HEK293 (cell line): ENCODE results near the gene SSTR4.

Experiments
- CTCF ChIA-PET: fragments of 350-600 bp; formaldehyde crosslinking; extraction: SDS; loops from one replicate; lab custom pipeline; 2021; ENCODE audit warnings: antibody characterized with exemption; lab: Yijun Ruan, JAX
- POLR2A ChIA-PET: fragments of 300-600 bp; formaldehyde crosslinking; extraction: SDS; loops from one replicate; lab custom pipeline; 2020; ENCODE audit warnings: antibody characterized with exemption, inconsistent platforms; lab: Yijun Ruan, JAX
- H3K27ac ChIP-seq: fragments of 200-500 bp; sonication (Bioruptor generic); 2 replicates; pipeline ENCODE4 v1.5.1; 2014; ENCODE audit warnings: low read depth, low read length, control low read depth, inconsistent platforms; ENCODE audit errors: extremely low read depth
- H3K36me3 ChIP-seq, 2 experiments: fragments of 200-500 bp in 1 of 2; sonication (Bioruptor generic) in 1 of 2; 1 replicate in 1 of 2; 2 replicates in 1 of 2; pipeline ENCODE4 v1.5.1; 2014 to 2017; ENCODE audit warnings: inconsistent platforms in 2 of 2, low read length in 2 of 2; ENCODE audit not compliant: control insufficient read depth in 2 of 2, insufficient read depth in 1 of 2
- H3K4me1 ChIP-seq: fragments of 200-500 bp; sonication (Bioruptor generic); 2 replicates; pipeline ENCODE4 v1.5.1; 2014; ENCODE audit warnings: mild to moderate bottlenecking, low read length, inconsistent platforms; ENCODE audit not compliant: control insufficient read depth, insufficient read depth
- H3K4me3 ChIP-seq: 2 replicates; pipeline ENCODE4 v1.5.1; 2011; ENCODE audit warnings: low read depth, mild to moderate bottlenecking, control low read depth, low read length, moderate library complexity
- H3K9me3 ChIP-seq: fragments of 200-500 bp; sonication (Bioruptor generic); 2 replicates; pipeline ENCODE4 v1.5.1; 2014; ENCODE audit warnings: low read depth, low read length, inconsistent platforms; ENCODE audit not compliant: control insufficient read depth, insufficient read depth
- FEZF1 ChIP-seq: fragments of 450-650 bp; formaldehyde crosslinking; IDR thresholded peaks from 2 replicates; pipeline ENCODE4 v1.5.1; 2016; ENCODE audit warnings: missing biosample characterization, missing genetic modification characterization
- GFI1B ChIP-seq: fragments of 450-650 bp; formaldehyde crosslinking; IDR thresholded peaks from 2 replicates; pipeline ENCODE4 v1.5.1; 2016; ENCODE audit warnings: missing biosample characterization, missing genetic modification characterization
- HOXA7 ChIP-seq: sonication (generic); formaldehyde crosslinking; IDR thresholded peaks from 2 replicates; pipeline ENCODE4 v1.8.1; 2022; ENCODE audit warnings: missing genetic modification reagents, borderline replicate concordance
- HOXD13 ChIP-seq: sonication (generic); formaldehyde crosslinking; IDR thresholded peaks from 2 replicates; pipeline ENCODE4 v1.8.0; 2022; ENCODE audit warnings: missing genetic modification reagents, borderline replicate concordance
- KLF1 ChIP-seq: fragments of 450-650 bp; formaldehyde crosslinking; IDR thresholded peaks from 2 replicates; pipeline ENCODE4 v1.5.1; 2016; ENCODE audit warnings: missing biosample characterization, missing genetic modification characterization
- KLF7 ChIP-seq: fragments of 450-650 bp; formaldehyde crosslinking; IDR thresholded peaks from 2 replicates; pipeline ENCODE4 v1.5.1; 2016; ENCODE audit warnings: missing biosample characterization, missing genetic modification characterization, borderline replicate concordance
- ZBTB8A ChIP-seq: fragments of 450-650 bp; formaldehyde crosslinking; IDR thresholded peaks from 2 replicates; pipeline ENCODE4 v1.5.1; 2016; ENCODE audit warnings: missing biosample characterization, missing genetic modification characterization
- ZEB2 ChIP-seq: fragments of 450-650 bp; formaldehyde crosslinking; IDR thresholded peaks from 2 replicates; pipeline ENCODE4 v1.5.1; 2016; ENCODE audit warnings: missing biosample characterization, missing genetic modification characterization
- ZFHX2 ChIP-seq: fragments of 450-650 bp; formaldehyde crosslinking; conservative IDR thresholded peaks from 2 replicates; pipeline ENCODE4 v1.5.1; 2016; ENCODE audit warnings: missing biosample characterization, missing genetic modification characterization
- ZIC2 ChIP-seq: fragments of 450-650 bp; formaldehyde crosslinking; IDR thresholded peaks from 2 replicates; pipeline ENCODE4 v1.5.1; 2016; ENCODE audit warnings: missing biosample characterization, missing genetic modification characterization
- ZNF132 ChIP-seq: fragments of 450-650 bp; formaldehyde crosslinking; IDR thresholded peaks from 2 replicates; pipeline ENCODE4 v1.5.1; 2017; ENCODE audit warnings: missing biosample characterization, missing genetic modification characterization, borderline replicate concordance
- ZNF16 ChIP-seq: fragments of 450-650 bp; formaldehyde crosslinking; IDR thresholded peaks from 2 replicates; pipeline ENCODE4 v1.5.1; 2016; ENCODE audit warnings: low read depth, missing biosample characterization, missing genetic modification characterization
- ZNF169 ChIP-seq: fragments of 450-650 bp; formaldehyde crosslinking; IDR thresholded peaks from 2 replicates; pipeline ENCODE4 v1.5.1; 2016; ENCODE audit warnings: missing biosample characterization, missing genetic modification characterization
- ZNF174 ChIP-seq: fragments of 450-650 bp; formaldehyde crosslinking; IDR thresholded peaks from 2 replicates; pipeline ENCODE4 v1.5.0; 2017; ENCODE audit warnings: missing biosample characterization, mild to moderate bottlenecking, missing genetic modification characterization
- ZNF214 ChIP-seq: fragments of 450-650 bp; formaldehyde crosslinking; IDR thresholded peaks from 2 replicates; pipeline ENCODE4 v1.5.1; 2017; ENCODE audit warnings: missing biosample characterization, mild to moderate bottlenecking, missing genetic modification characterization, borderline replicate concordance
- ZNF391 ChIP-seq: fragments of 450-650 bp; formaldehyde crosslinking; IDR thresholded peaks from 2 replicates; pipeline ENCODE4 v1.5.1; 2016; ENCODE audit warnings: low read depth, missing biosample characterization, missing genetic modification characterization, borderline replicate concordance
- ZNF433 ChIP-seq: fragments of 450-650 bp; formaldehyde crosslinking; IDR thresholded peaks from 2 replicates; pipeline ENCODE4 v1.5.1; 2016; ENCODE audit warnings: missing biosample characterization, missing genetic modification characterization, low read depth
- ZNF596 ChIP-seq: fragments of 450-650 bp; IDR thresholded peaks from 2 replicates; pipeline ENCODE4 v1.5.0; 2018; ENCODE audit warnings: missing biosample characterization, mild to moderate bottlenecking, missing genetic modification characterization, moderate library complexity
- ZNF624 ChIP-seq: fragments of 450-650 bp; formaldehyde crosslinking; IDR thresholded peaks from 2 replicates; pipeline ENCODE4 v1.5.1; 2017; ENCODE audit warnings: missing biosample characterization, missing genetic modification characterization
- ZNF626 ChIP-seq: fragments of 450-650 bp; sonication (Bioruptor Pico); formaldehyde crosslinking; IDR thresholded peaks from 2 replicates; pipeline ENCODE4 v1.5.1; 2018; ENCODE audit warnings: missing biosample characterization, missing genetic modification characterization, inconsistent platforms
- ZNF629 ChIP-seq: fragments of 450-650 bp; formaldehyde crosslinking; IDR thresholded peaks from 2 replicates; pipeline ENCODE4 v1.5.1; 2017; ENCODE audit warnings: missing biosample characterization, missing genetic modification characterization
- ZSCAN30 ChIP-seq: fragments of 450-650 bp; IDR thresholded peaks from 2 replicates; pipeline ENCODE4 v1.5.1; 2018; ENCODE audit warnings: missing biosample characterization, mild to moderate bottlenecking, missing genetic modification characterization, moderate library complexity
- TF ChIP-seq, protein P1 (sequence below): fragments of 450-650 bp; formaldehyde crosslinking; IDR thresholded peaks from 2 replicates; pipeline ENCODE4 v1.5.1; 2016; ENCODE audit warnings: missing biosample characterization, missing genetic modification characterization
- TF ChIP-seq, protein P2 (sequence below): fragments of 450-650 bp; formaldehyde crosslinking; IDR thresholded peaks from 2 replicates; pipeline ENCODE4 v1.5.1; 2016; ENCODE audit warnings: missing biosample characterization, missing genetic modification characterization
- TF ChIP-seq, protein P3 (sequence below): fragments of 450-650 bp; formaldehyde crosslinking; IDR thresholded peaks from 2 replicates; pipeline ENCODE4 v1.5.1; 2016; ENCODE audit warnings: missing biosample characterization, missing genetic modification characterization
- TF ChIP-seq, protein P4 (sequence below): fragments of 450-650 bp; formaldehyde crosslinking; IDR thresholded peaks from 2 replicates; pipeline ENCODE4 v1.5.1; 2017; ENCODE audit warnings: missing biosample characterization, missing genetic modification characterization
- TF ChIP-seq, protein P5 (sequence below): fragments of 450-650 bp; formaldehyde crosslinking; IDR thresholded peaks from 2 replicates; pipeline ENCODE4 v1.5.1; 2016; ENCODE audit warnings: missing biosample characterization, missing genetic modification characterization
- TF ChIP-seq, protein P6 (sequence below): fragments of 450-650 bp; formaldehyde crosslinking; IDR thresholded peaks from 2 replicates; pipeline ENCODE4 v1.5.1; 2016; ENCODE audit warnings: missing biosample characterization, missing genetic modification characterization

SSTR4 gene

DNA sequence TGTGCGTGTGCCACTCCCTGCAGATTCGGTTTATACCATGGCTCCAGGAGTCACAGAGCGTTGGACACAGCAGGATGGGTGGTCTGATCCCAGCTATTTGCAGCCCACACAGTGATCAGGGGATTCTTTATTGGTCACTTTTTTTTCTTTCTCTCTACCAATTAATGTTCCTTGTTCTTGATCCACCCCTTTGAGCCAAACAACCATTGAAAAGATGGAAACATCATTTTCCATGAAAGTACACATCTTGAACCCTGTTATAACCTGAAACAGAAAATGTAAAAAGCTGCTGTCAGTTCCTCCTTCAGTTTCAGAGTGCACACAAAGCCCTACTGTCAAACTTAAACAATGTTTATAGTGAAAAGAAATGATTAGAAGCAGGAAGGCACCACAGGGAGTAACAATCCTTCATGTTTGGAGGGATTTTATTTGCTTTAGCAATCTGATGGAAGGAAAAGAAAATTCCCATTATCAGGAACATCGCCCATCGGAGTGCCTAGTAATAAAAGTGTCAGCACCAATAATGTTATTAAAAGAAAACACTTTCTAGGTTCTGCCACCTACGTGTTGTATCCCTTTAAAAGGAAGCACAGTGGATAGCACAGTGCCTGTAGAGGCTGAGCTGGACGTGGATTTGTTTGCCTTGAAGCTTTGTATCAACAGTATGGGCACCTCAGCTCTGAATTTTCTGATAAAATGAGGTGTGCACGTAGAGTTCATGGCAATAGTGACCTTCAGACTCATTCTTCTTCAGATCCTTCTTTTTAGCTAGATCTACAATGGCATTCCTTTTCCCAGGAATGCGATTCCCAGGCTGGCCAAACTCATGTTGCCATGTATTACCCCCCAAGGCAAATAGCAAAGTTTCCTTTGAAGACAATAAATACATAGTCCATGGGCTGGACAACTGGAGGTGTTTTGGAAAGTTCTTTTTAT is 30.4 kb downstream of the SSTR4 start:
- ChIA-PET POLR2A (no interaction called here), CTCF (interaction anchor here (0.6 to 2.1 kb wide), 5 partner anchors 14 to 378 kb away, joined by 3 to 7 read pairs (median 4); no protein-coding TSS in a partner anchor)
- no peak overlapping the region for H3K4me3 ChIP-seq
- H3K4me1 ChIP-seq = 0 out of 2 replicates have a peak, but pooled peaks cover 2% of the 10 kb centered on the region
- no peaks in the 10 kb centered on the region for H3K9me3 ChIP-seq
- no peak overlapping the region for H3K27ac ChIP-seq
- H3K36me3 ChIP-seq = no peaks in the 10 kb centered on the region
- TF ChIP-seq ZFHX2 (tag by site-specific recombination) (no peak), ZNF433 (tag by site-specific recombination) (no peak), HOXA7 (CRISPR knock-in tag) (no peak), ZNF16 (tag by site-specific recombination) (no peak), ZSCAN30 (tag by site-specific recombination) (0 out of 2 replicates have a peak, but pooled peaks have one; percentile 46), ZNF624 (tag by site-specific recombination) (no peak), FEZF1 (tag by site-specific recombination) (peak; percentile 27; the same call in 1 of the 2 replicates), ZNF174 (tag by site-specific recombination) (no peak), ZNF626 (no peak), ZBTB8A (tag by site-specific recombination) (0 out of 2 replicates have a peak, but pooled peaks have one; percentile 9), ZNF629 (tag by site-specific recombination) (no peak), ZNF169 (no peak), KLF1 (tag by site-specific recombination) (no peak), ZEB2 (tag by site-specific recombination) (no peak), GFI1B (peak; percentile 22; the same call in 1 of the 2 replicates), ZNF214 (no peak), ZNF391 (tag by site-specific recombination) (no peak), ZIC2 (peak; percentile 30; the same call in 1 of the 2 replicates), ZNF132 (tag by site-specific recombination) (no peak), KLF7 (tag by site-specific recombination) (no peak), ZNF596 (tag by site-specific recombination) (no peak), HOXD13 (no peak)
- TF ChIP-seq, protein P1, sequence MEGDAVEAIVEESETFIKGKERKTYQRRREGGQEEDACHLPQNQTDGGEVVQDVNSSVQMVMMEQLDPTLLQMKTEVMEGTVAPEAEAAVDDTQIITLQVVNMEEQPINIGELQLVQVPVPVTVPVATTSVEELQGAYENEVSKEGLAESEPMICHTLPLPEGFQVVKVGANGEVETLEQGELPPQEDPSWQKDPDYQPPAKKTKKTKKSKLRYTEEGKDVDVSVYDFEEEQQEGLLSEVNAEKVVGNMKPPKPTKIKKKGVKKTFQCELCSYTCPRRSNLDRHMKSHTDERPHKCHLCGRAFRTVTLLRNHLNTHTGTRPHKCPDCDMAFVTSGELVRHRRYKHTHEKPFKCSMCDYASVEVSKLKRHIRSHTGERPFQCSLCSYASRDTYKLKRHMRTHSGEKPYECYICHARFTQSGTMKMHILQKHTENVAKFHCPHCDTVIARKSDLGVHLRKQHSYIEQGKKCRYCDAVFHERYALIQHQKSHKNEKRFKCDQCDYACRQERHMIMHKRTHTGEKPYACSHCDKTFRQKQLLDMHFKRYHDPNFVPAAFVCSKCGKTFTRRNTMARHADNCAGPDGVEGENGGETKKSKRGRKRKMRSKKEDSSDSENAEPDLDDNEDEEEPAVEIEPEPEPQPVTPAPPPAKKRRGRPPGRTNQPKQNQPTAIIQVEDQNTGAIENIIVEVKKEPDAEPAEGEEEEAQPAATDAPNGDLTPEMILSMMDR = no peak
- TF ChIP-seq, protein P2, sequence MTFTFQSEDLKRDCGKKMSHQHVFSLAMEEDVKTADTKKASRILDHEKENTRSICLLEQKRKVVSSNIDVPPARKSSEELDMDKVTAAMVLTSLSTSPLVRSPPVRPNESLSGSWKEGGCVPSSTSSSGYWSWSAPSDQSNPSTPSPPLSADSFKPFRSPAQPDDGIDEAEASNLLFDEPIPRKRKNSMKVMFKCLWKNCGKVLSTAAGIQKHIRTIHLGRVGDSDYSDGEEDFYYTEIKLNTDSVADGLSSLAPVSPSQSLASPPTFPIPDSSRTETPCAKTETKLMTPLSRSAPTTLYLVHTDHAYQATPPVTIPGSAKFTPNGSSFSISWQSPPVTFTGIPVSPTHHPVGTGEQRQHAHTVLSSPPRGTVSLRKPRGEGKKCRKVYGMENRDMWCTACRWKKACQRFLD (tag by site-specific recombination) = no peak
- TF ChIP-seq, protein P3, sequence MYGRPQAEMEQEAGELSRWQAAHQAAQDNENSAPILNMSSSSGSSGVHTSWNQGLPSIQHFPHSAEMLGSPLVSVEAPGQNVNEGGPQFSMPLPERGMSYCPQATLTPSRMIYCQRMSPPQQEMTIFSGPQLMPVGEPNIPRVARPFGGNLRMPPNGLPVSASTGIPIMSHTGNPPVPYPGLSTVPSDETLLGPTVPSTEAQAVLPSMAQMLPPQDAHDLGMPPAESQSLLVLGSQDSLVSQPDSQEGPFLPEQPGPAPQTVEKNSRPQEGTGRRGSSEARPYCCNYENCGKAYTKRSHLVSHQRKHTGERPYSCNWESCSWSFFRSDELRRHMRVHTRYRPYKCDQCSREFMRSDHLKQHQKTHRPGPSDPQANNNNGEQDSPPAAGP (tag by site-specific recombination) = no peak
- TF ChIP-seq, protein P4, sequence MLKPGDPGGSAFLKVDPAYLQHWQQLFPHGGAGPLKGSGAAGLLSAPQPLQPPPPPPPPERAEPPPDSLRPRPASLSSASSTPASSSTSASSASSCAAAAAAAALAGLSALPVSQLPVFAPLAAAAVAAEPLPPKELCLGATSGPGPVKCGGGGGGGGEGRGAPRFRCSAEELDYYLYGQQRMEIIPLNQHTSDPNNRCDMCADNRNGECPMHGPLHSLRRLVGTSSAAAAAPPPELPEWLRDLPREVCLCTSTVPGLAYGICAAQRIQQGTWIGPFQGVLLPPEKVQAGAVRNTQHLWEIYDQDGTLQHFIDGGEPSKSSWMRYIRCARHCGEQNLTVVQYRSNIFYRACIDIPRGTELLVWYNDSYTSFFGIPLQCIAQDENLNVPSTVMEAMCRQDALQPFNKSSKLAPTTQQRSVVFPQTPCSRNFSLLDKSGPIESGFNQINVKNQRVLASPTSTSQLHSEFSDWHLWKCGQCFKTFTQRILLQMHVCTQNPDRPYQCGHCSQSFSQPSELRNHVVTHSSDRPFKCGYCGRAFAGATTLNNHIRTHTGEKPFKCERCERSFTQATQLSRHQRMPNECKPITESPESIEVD = peak; percentile 42; the same call in 1 of the 2 replicates
- TF ChIP-seq, protein P5, sequence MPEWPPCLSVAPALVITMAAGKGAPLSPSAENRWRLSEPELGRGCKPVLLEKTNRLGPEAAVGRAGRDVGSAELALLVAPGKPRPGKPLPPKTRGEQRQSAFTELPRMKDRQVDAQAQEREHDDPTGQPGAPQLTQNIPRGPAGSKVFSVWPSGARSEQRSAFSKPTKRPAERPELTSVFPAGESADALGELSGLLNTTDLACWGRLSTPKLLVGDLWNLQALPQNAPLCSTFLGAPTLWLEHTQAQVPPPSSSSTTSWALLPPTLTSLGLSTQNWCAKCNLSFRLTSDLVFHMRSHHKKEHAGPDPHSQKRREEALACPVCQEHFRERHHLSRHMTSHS = no peak
- TF ChIP-seq, protein P6, sequence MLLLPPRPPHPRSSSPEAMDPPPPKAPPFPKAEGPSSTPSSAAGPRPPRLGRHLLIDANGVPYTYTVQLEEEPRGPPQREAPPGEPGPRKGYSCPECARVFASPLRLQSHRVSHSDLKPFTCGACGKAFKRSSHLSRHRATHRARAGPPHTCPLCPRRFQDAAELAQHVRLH (tag by site-specific recombination) = no peak
